T47D (cell line): ENCODE data around the gene SYTL3.
"Not testable (repeated sequence)": the region's sequence is repeated elsewhere in the genome, so short reads cannot be mapped to it uniquely, and the experiment has no call there.

ENCODE experiments used
- DNase-seq, 2 experiments: peaks; one replicate each; pipeline versions ENCODE4 v3.0.0 to v3.0.0-alpha.2; 2011 to 2012; ENCODE audit warnings: low read depth in 1 of 2, low spot score in 1 of 2
- JUND ChIP-seq: IDR thresholded peaks from 2 replicates; pipeline ENCODE4 v1.6.1; 2012; ENCODE audit warnings: low read depth
- in situ Hi-C: cut with HindIII; loops from 2 replicates; pipeline ENCODE4 v1.10.0; 2016; ENCODE audit warnings: low sequenced_read_pairs, low pct_unique_long_range_greater_than_20kb

SYTL3 gene

GRCh38 chr6:158680015-158680414, 30.2 kb downstream of the SYTL3 start:
- TF ChIP-seq JUND = no peak
- DNase-seq = no peak
- in situ Hi-C loops = no loop called here

DNA sequence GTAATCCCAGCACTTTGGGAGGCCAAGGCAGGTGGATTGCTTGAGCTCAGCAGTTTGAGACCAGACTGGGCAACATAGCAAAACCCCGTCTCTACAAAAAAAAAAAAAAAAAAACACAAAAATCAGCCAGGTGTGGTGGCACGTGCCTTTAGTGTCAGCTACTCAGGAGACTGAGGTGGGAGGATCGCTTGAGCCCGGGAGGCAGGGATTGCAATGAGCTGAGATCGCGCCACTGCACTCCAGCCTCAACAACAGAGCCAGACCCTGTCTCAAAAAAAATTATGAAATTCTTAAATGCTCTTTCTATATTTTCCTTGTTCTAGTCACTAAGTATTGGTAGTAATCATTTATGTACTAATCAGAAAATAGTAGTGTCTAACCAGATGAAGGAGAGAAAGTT, 30.6 kb downstream of the SYTL3 start:
- TF ChIP-seq JUND = no peak
- no peak for DNase-seq
- in situ Hi-C loops = no loop called here

- no peak for DNase-seq
- in situ Hi-C loops = no loop called here
- no peak for TF ChIP-seq JUND
Observed at GRCh38 chr6:158684311-158684710, 34.5 kb downstream of the SYTL3 start.

DNA sequence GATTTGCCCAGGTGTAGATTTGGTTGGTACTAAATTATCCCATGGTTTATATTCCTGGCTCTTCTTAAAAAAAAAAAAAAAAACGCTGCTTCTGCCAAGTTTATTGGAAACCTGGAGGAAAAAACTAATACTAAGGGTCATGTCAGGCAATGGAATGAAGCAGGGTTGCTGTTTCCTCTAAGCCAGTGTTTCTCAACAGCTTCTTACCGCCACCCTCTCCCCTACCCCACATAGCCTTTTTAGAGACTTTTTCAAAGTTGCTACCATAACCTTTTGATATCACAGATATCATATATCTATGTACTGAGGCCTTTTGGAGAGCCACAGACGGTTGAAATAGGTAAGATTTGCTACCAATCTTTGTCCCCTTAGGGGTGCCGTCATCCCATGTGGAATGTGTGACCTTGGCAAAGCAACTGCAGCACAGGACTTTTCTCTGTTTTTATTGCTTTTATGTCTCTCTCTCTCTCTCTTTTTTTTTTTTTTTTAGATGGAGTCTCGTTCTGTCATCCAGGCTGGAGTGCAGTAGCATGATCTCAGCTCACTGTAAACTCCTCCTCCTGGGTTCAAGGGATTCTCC, 35.0 kb downstream of the SYTL3 start:
- DNase-seq = no peak
- in situ Hi-C loops = no loop called here

DNA sequence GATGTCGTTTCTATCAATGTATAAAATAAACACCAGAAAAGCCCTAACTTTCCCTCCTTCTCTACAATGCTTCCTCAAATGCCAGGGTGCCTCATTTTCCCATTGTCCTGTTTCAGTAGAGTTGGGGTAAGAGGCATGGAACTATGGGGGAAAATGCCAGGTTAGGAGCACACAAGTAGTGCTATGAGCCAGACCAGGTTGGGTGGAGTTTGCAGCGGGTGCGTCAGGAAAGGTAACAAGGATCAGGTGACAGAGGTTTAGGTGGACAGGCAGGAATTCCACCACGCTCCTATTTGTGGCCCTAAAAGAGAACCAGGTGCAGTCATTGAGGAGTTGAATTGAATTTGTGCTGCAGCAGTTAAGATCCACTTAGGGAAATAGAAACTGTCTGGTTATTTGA, 36.5 kb downstream of the SYTL3 start:
- in situ Hi-C loops = no loop called here
- DNase-seq = peak in 1 of 2 experiments; percentile 59
- no peak for TF ChIP-seq JUND

More for the DNA sequence above, 35.0 kb downstream of the SYTL3 start:
- no peak for TF ChIP-seq JUND

DNA sequence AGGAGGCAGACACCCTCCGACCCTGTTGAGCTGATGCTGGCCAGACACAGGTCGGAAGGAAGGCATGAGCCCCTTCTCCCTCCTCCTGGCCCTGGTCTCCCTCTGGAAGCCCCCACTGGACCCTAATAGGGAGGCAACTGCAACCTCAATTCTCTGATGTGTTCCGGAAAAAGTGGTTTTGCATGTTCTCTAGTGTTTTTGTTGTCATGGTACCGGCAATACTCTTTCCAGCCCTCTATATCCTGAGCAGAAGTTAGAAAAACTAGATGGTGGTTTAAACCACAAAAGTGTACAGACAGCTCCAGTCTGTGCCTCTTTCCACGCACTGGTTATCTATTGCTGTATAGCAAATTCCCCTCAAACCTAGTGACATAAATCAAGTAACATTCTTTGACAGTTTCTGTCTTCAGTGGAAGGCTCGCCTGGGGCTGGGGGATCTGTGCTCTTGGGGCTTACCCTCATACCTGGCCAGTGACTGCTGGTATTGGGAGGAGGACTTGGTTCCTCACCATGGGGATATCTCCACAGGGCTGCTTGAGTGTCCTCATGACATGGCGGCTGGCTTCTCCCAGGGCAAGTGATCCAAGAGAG, 37.0 kb downstream of the SYTL3 start:
- no peak for DNase-seq
- in situ Hi-C loops = no loop called here
- TF ChIP-seq JUND = no peak

GRCh38 chr6:158687506-158687905, 37.7 kb downstream of the SYTL3 start:
- in situ Hi-C loops = no loop called here
- TF ChIP-seq JUND = no peak

DNA sequence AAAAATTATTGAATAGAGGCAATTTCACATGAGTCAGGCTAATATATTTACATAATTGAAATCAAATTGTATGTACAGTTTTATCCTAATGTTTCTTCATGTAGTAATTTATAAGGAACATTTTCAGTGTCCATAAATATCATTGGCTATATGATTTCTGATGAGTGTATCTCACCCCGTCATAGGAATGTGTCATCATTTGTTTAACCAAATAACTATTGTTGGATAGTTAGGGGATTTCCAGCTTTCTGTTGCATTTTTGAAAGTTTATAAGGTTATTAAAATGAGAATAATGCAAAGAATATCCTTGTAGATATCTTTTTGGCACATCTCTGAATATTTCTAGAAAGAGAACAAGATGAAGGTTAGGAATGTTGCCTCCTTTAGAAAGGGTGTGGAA, 39.0 kb downstream of the SYTL3 start:
- no peak for DNase-seq
- no peak for TF ChIP-seq JUND
- in situ Hi-C loops = no loop called here

More at GRCh38 chr6:158687506-158687905, 37.7 kb downstream of the SYTL3 start:
- DNase-seq = no peak

DNA sequence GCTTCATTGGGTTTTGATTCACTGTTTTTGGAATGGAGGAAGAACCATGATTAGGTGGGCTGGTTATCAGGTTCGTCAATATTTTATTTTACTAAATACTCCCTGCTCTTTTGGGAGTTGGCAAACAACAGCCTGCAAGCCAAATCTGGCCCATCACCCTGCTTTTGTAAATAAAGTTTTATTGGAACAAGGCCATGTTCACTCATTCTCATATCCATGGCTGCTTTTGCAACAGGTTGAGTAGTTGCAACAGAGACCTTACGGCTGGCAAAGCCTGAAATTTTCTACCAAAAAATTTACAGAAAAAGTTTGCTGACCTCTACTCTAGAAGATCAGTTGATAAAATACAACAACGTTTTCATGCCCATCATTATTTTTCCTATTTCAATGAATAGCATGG, 45.1 kb downstream of the SYTL3 start:
- in situ Hi-C loops = no loop called here
- DNase-seq = no peak
- no peak for TF ChIP-seq JUND

- in situ Hi-C loops = no loop called here
- TF ChIP-seq JUND = no peak
- no peak for DNase-seq
Observed at GRCh38 chr6:158697811-158698210, 48.0 kb downstream of the SYTL3 start.

- in situ Hi-C loops = no loop called here
- no peak for TF ChIP-seq JUND
- no peak for DNase-seq
Observed at GRCh38 chr6:158698931-158699330, 49.1 kb downstream of the SYTL3 start.

DNA sequence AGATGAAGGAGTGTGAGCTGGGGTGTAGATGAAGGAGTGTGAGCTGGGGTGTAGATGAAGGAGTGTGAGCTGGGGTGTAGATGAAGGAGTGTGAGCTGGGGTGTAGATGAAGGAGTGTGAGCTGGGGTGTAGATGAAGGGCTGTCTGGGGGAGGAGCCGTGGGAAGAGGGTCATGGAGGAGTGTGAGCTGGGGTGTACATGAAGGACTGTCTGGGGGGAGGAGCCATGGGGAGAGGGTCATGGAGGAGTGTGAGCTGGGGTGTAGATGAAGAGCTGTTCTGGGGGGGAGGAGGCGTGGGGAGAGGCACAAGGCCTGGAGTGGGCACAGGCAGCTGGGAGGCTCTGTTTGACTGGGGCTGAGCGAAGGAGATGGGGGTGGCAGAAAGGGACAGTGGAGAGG, 51.4 kb downstream of the SYTL3 start:
- DNase-seq, in situ Hi-C loops: not testable (repeated sequence)

GRCh38 chr6:158703111-158703836, 53.4 kb downstream of the SYTL3 start:
- no peak for TF ChIP-seq JUND
- DNase-seq = no peak
- in situ Hi-C loops = no loop called here
